Dermis microvascular lymphatic vessel endothelial cell (primary cell): ENCODE measurements around the gene PSMB1. TPM values are rescaled to one million over a fixed set of nuclear protein-coding genes. Genes with fewer than 3 reads are reported as not detected.
"Not testable (repeated sequence)": the region's sequence is repeated elsewhere in the genome, so short reads cannot be mapped to it uniquely, and the experiment has no call there.

Experiments
- DNase-seq, 2 donors: peaks; one replicate each; pipeline versions ENCODE4 v3.0.0 to v3.0.0-alpha.2; 2010; ENCODE audit warnings: low read depth in 2 of 2
- total RNA-seq: library from RNA; depleted of rRNA; stranded (reverse); fragments of >200 nt; gene quantifications from 2 replicates; pipeline ENCODE4 v1.2.1, GENCODE V29; 2014

Gene PSMB1
- total RNA-seq, 1 donor from 2014 or later, result 347 TPM

DNA sequence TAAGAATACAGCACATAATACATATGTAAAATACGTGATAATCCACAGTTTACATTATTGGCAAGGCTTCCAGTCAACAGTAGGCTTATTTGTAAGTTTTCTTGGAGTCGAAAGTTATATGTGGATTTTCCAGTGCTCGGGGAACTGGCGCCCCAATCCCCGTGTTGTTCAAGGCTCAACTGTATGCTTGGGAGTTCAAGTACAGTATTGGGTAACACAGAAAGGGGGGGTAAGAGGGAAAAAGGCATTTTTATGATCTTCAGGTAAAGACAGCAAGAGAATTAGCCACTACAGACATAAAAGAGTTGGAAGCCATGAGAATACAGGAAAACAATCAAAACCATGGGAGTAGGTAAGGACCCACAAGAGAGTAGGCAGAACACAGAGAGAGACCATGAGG lies 16.4 kb downstream of the PSMB1 start:
- DNase-seq, result no peak

GRCh38 chr6:170535004-170535403 lies 18.1 kb downstream of the PSMB1 start:
- DNase-seq, result no peak

GRCh38 chr6:170533792-170534191 lies 19.3 kb downstream of the PSMB1 start:
- no peak for DNase-seq

DNA sequence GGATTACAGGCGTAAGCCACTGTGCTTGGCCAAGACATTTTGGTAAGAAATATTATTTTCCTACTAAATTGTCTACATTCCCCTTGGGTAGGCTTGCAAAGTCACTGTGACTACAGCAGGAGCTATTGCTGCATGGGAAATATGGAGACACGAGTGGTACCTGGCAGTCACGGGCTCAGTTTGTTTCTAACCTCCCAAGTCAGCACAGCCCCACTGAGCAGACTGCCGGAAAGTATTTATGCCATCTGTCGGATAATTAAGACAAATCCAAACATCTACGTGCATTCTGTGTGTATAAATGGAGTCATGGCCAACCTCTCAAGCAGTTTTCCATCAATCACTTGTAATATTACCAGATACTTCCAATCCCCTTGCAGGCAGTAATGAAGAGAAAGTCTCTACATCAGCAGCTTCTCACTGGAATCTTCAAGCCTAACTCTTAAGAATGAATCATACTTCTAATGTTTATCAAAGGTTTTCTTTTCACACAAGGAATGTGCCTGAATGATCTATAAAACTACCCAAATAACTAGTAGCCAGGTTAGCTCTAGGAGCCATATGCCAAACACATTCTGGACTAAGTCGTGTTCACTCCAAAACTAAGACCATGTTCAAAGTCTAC lies 20.1 kb downstream of the PSMB1 start:
- no peak for DNase-seq

DNA sequence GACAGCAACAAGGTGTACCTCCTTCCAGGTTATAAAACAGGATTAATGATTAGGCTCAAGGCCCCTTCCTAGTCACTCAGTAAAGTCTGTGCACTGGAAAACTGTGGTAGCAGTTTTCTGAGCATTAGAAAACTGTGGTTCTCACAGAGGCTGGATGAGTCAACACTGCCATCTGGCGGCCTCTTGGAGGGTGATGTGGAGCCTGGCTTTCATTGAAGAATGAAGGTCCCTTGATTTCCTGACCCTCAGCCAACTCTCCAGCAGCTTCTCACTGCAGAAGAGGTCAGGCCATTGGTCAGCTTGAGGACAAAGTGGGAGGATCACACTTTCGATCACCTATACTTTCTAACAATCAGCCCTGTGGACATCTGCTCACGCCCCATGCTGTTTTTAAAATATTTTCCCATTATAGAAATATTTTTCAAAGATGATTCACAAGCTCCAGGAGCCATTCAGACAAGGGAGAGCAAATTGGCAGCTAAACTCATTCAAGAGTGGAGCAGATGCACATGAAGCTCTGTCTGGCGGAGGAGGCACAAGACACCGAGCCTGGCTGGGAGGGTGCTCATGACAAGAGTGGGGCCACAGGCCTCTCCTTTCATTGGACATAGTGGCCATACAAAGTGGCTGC lies 23.2 kb downstream of the PSMB1 start:
- peak; percentile 37 to 75 for DNase-seq

GRCh38 chr6:170527995-170528394 lies 25.1 kb downstream of the PSMB1 start:
- not testable (repeated sequence) for DNase-seq

- no peak for DNase-seq
These were observed 27.3 kb downstream of the PSMB1 start for GRCh38 chr6:170525795-170526194.

DNA sequence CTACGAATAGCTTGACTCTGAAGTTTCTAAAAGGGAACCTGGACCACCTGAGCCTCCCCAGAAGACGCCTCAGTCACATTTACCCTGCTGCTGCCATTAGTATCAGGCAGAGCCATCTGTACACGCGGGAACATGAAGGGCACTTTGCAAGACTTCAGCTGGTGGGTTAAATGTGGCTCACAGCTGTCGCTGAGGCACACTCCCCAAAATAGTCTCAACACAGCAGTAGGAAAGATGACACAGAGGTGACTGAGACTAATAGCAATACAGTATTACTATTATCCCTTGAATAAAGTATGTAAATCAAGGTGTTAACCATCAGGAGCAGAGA lies 29.0 kb downstream of the PSMB1 start:
- DNase-seq, result no peak

GRCh38 chr6:170523256-170524171 lies 29.6 kb downstream of the PSMB1 start:
- peak in 1 of 2 donors; percentile 8 for DNase-seq

GRCh38 chr6:170522565-170523183 lies 30.4 kb downstream of the PSMB1 start:
- DNase-seq, result peak in 1 of 2 donors; percentile 22

DNA sequence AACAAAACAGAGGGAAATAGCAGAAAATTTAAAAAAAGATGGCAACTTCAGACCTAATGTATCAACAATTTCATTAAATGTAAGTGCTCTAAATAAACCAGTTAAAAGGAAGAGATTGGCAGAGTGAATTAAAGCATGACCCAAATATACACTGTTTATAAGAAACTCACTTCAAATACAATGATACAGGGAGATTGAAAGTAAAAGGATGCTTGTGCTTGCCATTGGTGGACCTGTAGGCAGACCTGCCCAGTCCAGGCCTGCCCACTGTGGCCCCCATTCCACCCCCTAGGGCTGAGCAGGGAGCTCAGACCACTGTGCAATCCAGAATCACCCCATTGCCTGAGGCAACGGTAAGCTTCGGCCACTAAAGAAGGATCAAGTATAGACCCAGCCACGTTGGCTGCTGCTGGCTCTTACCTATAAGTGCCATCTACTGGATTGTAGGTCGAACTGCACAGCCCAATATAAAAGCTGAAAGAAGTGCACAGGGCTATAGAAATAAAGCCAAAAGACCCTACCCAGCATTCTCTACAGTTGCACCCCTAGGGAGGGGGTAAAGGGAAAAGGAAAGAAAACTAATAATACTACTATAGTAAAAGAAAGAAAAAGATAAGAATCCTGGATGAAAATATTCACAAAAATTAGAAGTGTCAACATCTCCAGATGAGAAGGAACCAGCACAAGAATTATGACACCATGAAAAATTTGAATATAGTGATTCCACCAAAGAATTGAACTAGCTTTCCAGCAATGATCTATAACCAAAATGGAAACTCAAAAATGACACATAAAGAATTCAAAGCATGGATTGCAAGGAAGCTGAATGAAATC lies 36.1 kb downstream of the PSMB1 start:
- peak; percentile 55 to 83 for DNase-seq

- DNase-seq, result no peak
These were observed 38.2 kb downstream of the PSMB1 start for GRCh38 chr6:170514908-170515307.

DNA sequence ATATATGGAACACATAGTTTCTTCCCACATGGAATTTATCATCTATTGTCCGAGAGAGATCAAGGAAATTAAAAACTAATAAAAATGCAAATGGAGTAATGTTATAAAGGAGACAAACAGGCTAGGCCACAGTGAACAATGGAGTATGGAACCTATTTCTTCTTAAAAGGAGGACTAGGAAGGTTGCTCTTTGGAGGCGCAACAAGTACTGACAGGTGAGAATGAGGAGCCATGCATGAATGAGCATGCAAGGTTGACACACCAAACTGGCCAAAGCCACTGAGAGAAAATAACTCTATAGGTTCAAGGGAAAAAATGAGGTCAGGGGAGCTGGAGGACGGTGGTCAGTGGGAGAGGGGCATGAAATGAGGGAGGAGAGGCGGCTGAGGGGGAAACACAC lies 40.9 kb downstream of the PSMB1 start:
- DNase-seq, result no peak

- DNase-seq, result no peak
These were observed 42.5 kb downstream of the PSMB1 start for GRCh38 chr6:170510631-170511030.

DNA sequence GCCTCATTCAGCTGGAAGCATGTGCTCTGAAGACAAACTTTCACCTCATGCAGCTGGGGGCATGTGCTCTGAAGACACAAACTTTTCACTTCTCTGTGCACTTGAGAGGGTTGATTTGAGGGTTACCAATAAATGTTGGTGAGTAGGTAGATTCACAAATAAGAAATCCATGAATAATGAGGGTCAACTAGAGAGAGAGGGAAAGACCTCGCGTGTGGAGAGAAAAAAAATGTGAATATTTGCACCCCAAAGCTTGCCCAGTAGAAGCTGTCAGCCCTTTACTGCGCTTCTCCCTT lies 43.4 kb downstream of the PSMB1 start:
- DNase-seq, result no peak

DNA sequence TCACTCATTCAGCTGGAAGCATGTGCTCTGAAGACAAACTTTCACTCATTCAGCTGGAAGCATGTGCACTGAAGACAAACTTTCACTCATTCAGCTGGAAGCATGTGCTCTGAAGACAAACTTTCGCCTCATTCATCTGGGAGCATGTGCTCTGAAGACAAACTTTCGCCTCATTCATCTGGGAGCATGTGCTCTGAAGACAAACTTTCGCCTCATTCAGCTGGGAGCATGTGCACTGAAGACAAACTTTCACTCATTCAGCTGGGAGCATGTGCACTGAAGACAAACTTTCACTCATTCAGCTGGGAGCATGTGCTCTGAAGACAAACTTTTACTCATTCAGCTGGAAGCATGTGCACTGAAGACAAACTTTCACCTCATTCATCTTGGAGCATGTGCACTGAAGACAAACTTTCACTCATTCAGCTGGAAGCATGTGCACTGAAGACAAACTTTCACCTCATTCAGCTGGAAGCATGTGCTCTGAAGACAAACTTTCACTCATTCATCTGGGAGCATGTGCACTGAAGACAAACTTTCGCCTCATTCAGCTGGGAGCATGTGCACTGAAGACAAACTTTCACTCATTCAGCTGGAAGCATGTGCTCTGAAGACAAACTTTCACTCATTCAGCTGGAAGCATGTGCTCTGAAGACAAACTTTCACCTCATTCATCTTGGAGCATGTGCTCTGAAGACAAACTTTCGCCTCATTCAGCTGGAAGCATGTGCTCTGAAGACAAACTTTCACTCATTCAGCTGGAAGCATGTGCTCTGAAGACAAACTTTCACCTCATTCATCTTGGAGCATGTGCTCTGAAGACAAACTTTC lies 44.0 kb downstream of the PSMB1 start:
- DNase-seq, result not testable (repeated sequence)

- DNase-seq, result not testable (repeated sequence)
These were observed 44.8 kb downstream of the PSMB1 start for GRCh38 chr6:170508275-170508674.

DNA sequence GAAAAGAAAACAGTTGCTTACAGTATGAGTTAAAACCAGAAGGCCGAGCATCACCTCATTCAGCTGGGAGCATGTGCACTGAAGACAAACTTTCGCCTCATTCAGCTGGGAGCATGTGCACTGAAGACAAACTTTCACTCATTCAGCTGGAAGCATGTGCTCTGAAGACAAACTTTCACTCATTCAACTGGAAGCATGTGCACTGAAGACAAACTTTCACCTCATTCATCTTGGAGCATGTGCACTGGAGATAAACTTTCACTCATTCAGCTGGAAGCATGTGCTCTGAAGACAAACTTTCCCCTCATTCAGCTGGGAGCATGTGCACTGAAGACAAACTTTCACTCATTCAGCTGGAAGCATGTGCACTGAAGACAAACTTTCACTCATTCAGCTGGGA lies 45.4 kb downstream of the PSMB1 start:
- DNase-seq, result not testable (repeated sequence)

DNA sequence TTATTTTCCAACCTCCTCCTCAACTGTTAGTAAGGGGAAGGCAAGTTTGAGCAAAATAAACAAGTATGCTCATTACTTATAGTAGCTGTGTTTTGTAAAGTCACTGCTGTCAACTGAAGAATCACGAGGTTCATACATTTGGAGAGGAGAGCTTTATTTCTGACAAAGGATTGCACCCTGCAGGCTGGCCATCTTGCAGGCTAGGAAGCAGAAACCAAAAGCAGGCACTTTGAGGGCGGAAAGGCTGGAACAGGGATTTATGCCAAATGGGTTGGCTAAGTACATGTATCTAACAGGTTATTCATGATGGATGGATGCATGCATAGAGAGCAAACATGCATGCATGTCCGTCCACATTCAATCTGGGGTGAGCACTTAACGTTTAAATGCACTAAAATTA lies 46.7 kb downstream of the PSMB1 start:
- no peak for DNase-seq

DNA sequence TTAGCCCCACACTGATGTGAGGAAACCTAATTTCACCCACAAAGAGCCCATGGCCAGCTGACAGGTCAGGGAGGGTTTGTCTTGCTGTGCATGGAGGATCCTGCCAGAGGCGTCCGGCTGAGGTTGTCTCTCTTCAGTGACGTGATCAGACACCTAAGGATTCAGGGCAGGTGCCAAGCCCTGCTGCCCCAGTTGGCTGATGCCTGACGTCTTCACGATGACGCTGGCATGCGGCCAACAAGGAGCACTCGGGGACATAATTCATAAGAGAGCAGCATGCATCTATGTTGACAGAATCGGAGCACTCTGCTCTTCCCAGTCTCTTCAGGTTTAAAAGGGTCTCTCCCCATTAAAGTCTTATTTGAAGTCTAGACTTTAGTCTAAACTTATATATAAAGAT lies 47.8 kb downstream of the PSMB1 start:
- DNase-seq, result no peak

DNA sequence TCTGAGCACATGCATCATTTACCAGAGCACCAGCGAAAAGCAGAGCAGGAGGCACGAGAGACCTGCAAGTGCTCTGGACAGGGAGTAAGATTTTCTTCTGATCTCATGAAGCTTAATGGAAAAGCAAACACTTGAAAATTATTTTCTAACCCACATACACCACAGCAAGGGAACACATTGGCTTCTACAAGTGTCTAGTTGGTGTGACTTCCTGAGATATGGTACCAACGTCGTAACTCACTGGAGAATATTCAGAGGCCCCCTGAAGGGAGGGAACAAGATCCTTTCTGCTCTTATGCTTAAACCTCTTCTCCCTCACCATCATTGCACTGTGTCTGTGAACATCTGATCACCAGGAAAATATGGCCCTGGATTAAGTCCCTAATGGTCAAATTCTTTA lies 48.6 kb downstream of the PSMB1 start:
- no peak for DNase-seq
